Muscle layer of duodenum (tissue), 2 donors: Measurements from ENCODE around the gene NAP1L5.

Source experiments
- H3K27ac ChIP-seq: one replicate; pipeline ENCODE4 v1.7.0; 2013; ENCODE audit warnings: mild to moderate bottlenecking, low read length
- H3K27me3 ChIP-seq: one replicate; pipeline ENCODE4 v1.7.0; 2013; ENCODE audit warnings: low read depth, mild to moderate bottlenecking, control low read depth, low read length
- H3K36me3 ChIP-seq, 2 donors: one replicate each; pipeline ENCODE4 v1.7.0; 2013; ENCODE audit warnings: low read length in 2 of 2, control low read depth in 1 of 2, mild to moderate bottlenecking in 1 of 2; ENCODE audit not compliant: insufficient read depth in 2 of 2, control insufficient read depth in 1 of 2
- H3K4me1 ChIP-seq, 2 donors: one replicate each; pipeline ENCODE4 v1.7.0; 2013; ENCODE audit warnings: low read length in 2 of 2, mild to moderate bottlenecking in 2 of 2, control low read depth in 1 of 2, moderate library complexity in 1 of 2; ENCODE audit not compliant: insufficient read depth in 2 of 2, control insufficient read depth in 1 of 2
- H3K4me3 ChIP-seq, 2 donors: one replicate each; pipeline ENCODE4 v1.7.0; 2013; ENCODE audit warnings: low read length in 2 of 2, low read depth in 1 of 2, mild to moderate bottlenecking in 1 of 2
- H3K9me3 ChIP-seq, 2 donors: one replicate each; pipeline ENCODE4 v1.7.0; 2013; ENCODE audit warnings: low read length in 2 of 2, control low read depth in 1 of 2, mild to moderate bottlenecking in 1 of 2; ENCODE audit not compliant: control insufficient read depth in 1 of 2
- donor health status: healthy.

NAP1L5 gene

DNA sequence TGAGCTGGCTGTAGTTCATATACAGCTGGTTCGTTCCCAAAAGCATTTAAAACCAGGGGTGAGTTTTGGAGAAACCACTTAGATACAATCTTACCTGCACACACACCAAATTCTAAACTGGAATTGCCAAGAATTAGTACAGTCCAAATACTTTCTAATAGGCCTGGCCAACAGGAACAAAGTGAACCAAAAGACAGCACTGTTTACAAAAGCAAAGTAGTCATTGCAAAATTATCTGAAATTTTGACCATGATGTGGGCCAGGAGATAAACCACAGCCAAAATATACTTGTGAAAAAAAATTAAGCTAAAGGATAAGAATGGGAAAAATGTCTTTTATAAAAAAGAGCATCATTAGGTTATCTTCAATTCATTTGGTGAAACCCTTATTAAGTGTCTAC lies 37.9 kb upstream of the NAP1L5 start:
- no peaks in the 10 kb centered on the region for H3K27me3 ChIP-seq
- no peak overlapping the region for H3K4me3 ChIP-seq
- peaks cover 22 to 36% of the 10 kb centered on the region in 2 donors for H3K36me3 ChIP-seq
- H3K4me1 ChIP-seq = peaks cover 5 to 27% of the 10 kb centered on the region in 2 donors
- no peaks in the 10 kb centered on the region for H3K9me3 ChIP-seq
- no peak overlapping the region for H3K27ac ChIP-seq

- Histone ChIP-seq H3K27me3 (no peaks in the 10 kb centered on the region), H3K27ac (no peak overlapping the region), H3K4me3 (no peak overlapping the region), H3K36me3 (peaks cover 31 to 39% of the 10 kb centered on the region in 2 donors), H3K4me1 (peaks cover 0 to 21% of the 10 kb centered on the region in 2 donors), H3K9me3 (no peaks in the 10 kb centered on the region)
These were observed 36.8 kb upstream of the NAP1L5 start for GRCh38 chr4:88734403-88734949.

GRCh38 chr4:88732714-88733368 lies 35.2 kb upstream of the NAP1L5 start:
- Histone ChIP-seq H3K27ac (no peak overlapping the region), H3K4me1 (peaks cover 6 to 18% of the 10 kb centered on the region in 2 donors), H3K36me3 (peaks cover 36 to 44% of the 10 kb centered on the region in 2 donors)

GRCh38 chr4:88731381-88731780 lies 33.8 kb upstream of the NAP1L5 start:
- Histone ChIP-seq H3K27ac (no peak overlapping the region), H3K9me3 (no peaks in the 10 kb centered on the region), H3K4me1 (peaks cover 6 to 11% of the 10 kb centered on the region in 2 donors), H3K27me3 (no peaks in the 10 kb centered on the region), H3K4me3 (no peak overlapping the region), H3K36me3 (peaks cover 46 to 52% of the 10 kb centered on the region in 2 donors)

More at GRCh38 chr4:88732714-88733368, 35.2 kb upstream of the NAP1L5 start:
- H3K4me3 ChIP-seq = no peak overlapping the region
- H3K9me3 ChIP-seq = no peaks in the 10 kb centered on the region
- no peaks in the 10 kb centered on the region for H3K27me3 ChIP-seq

DNA sequence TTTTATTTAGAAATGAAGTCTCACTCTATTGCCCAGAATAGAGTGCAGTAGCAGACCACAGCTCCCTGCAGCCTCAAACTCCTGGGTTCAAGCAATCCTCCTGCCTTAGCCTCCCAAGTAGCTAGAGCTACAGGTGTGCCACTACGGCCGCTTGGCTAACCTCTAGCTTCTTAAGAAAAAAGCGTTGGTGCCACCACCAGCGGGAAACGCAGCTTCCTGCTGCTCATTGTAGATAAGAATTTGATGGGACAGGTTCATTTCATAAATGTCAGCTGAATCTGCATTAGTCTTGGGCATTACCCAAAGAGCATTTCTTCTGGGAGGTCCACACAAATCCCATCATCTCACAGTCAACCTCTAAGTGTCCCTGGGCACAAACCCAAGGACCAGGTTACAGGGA lies 33.2 kb upstream of the NAP1L5 start:
- no peaks in the 10 kb centered on the region for H3K9me3 ChIP-seq
- peaks cover 6 to 13% of the 10 kb centered on the region in 2 donors for H3K4me1 ChIP-seq
- peaks cover 46 to 52% of the 10 kb centered on the region in 2 donors for H3K36me3 ChIP-seq
- no peaks in the 10 kb centered on the region for H3K27me3 ChIP-seq
- no peak overlapping the region for H3K4me3 ChIP-seq
- no peak overlapping the region for H3K27ac ChIP-seq

- Histone ChIP-seq H3K4me3 (no peak overlapping the region), H3K4me1 (peaks cover 6 to 20% of the 10 kb centered on the region in 2 donors), H3K27ac (no peak overlapping the region), H3K27me3 (no peaks in the 10 kb centered on the region), H3K36me3 (peaks cover 39 to 51% of the 10 kb centered on the region in 2 donors), H3K9me3 (no peaks in the 10 kb centered on the region)
These were observed 31.6 kb upstream of the NAP1L5 start for GRCh38 chr4:88729146-88729760.

- H3K36me3 ChIP-seq = peaks cover 38 to 50% of the 10 kb centered on the region in 2 donors
- no peak overlapping the region for H3K27ac ChIP-seq
- no peaks in the 10 kb centered on the region for H3K9me3 ChIP-seq
- no peak overlapping the region for H3K4me3 ChIP-seq
- H3K27me3 ChIP-seq = no peaks in the 10 kb centered on the region
- peaks cover 6 to 20% of the 10 kb centered on the region in 2 donors for H3K4me1 ChIP-seq
These were observed 30.5 kb upstream of the NAP1L5 start for GRCh38 chr4:88728146-88728545.

DNA sequence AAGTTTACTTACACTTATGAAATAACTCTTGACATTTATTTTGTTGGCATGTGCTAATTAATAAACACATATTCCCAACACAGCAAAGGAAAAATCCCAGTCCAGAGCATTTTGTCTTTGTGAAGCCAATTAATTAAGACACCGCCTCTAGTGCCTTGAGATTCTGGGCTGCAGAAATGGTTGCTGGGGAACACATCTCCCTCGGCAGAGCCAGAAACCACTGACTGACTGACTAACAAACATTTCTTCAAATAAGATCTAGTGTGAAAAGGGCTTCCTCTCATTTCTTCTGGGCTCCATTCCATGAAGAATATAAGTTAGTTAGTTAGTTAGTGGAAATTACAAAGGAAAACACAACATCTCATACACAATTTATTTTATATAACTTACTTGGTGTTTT lies 28.4 kb upstream of the NAP1L5 start:
- Histone ChIP-seq H3K4me3 (no peak overlapping the region), H3K27ac (no peak overlapping the region), H3K36me3 (peaks cover 37 to 45% of the 10 kb centered on the region in 2 donors), H3K9me3 (no peaks in the 10 kb centered on the region), H3K27me3 (no peaks in the 10 kb centered on the region), H3K4me1 (peaks cover 6 to 26% of the 10 kb centered on the region in 2 donors)

DNA sequence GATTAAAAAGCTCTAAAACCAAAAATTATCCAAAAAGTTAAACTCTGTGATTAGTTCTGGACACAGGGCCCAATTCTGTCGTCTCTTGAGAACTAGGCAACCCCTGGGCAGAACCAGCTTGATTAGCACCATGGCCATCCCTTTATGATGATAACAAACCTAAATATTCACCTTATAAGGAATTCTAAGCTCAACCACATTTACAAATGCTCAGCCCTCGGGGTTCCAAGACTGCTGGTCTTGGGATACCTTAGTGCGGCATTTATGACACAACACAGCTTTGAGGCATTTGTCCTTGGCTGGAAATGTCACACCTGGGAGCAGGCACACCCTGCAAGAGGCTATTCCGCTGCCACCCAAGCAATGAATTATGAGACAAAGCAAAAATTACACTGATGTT lies 27.5 kb upstream of the NAP1L5 start:
- no peak overlapping the region for H3K4me3 ChIP-seq
- no peaks in the 10 kb centered on the region for H3K27me3 ChIP-seq
- peaks cover 29 to 41% of the 10 kb centered on the region in 2 donors for H3K36me3 ChIP-seq
- peaks cover 6 to 27% of the 10 kb centered on the region in 2 donors for H3K4me1 ChIP-seq
- no peak overlapping the region for H3K27ac ChIP-seq
- H3K9me3 ChIP-seq = no peaks in the 10 kb centered on the region

- Histone ChIP-seq H3K36me3 (peaks cover 24 to 37% of the 10 kb centered on the region in 2 donors), H3K9me3 (no peaks in the 10 kb centered on the region), H3K4me3 (no peak overlapping the region), H3K4me1 (peaks cover 6 to 27% of the 10 kb centered on the region in 2 donors), H3K27ac (no peak overlapping the region), H3K27me3 (no peaks in the 10 kb centered on the region)
These were observed 26.8 kb upstream of the NAP1L5 start for GRCh38 chr4:88724406-88724805.

- no peak overlapping the region for H3K4me3 ChIP-seq
- peaks cover 21 to 29% of the 10 kb centered on the region in 2 donors for H3K36me3 ChIP-seq
- peaks cover 4 to 5% of the 10 kb centered on the region in 2 donors for H3K9me3 ChIP-seq
- H3K4me1 ChIP-seq = peaks cover 0 to 18% of the 10 kb centered on the region in 2 donors
- no peak overlapping the region for H3K27ac ChIP-seq
- no peaks in the 10 kb centered on the region for H3K27me3 ChIP-seq
These were observed 25.2 kb upstream of the NAP1L5 start for GRCh38 chr4:88722828-88723227.
